KOPT-K1 (cell line): ENCODE results near the gene IGLL1.

Experiments
- H3K27ac ChIP-seq: fragments of 200-600 bp; sonication (generic); 2 replicates; pipeline ENCODE4 v1.5.1; 2016; ENCODE audit warnings: antibody characterized with exemption, mild to moderate bottlenecking, low read depth, low read length; ENCODE audit not compliant: poor library complexity, severe bottlenecking
- H3K36me3 ChIP-seq: fragments of 200-600 bp; sonication (generic); 2 replicates; pipeline ENCODE4 v1.5.1; 2017; ENCODE audit warnings: antibody characterized with exemption, mild to moderate bottlenecking, low read length, moderate library complexity; ENCODE audit not compliant: insufficient read depth
- H3K9me3 ChIP-seq: fragments of 200-600 bp; sonication (generic); 2 replicates; pipeline ENCODE4 v1.5.1; 2017; ENCODE audit warnings: antibody characterized with exemption, low read length, mild to moderate bottlenecking; ENCODE audit not compliant: insufficient read depth, poor library complexity, severe bottlenecking

The IGLL1 gene

GRCh38 chr22:23534201-23534850 is 45.8 kb downstream of the IGLL1 start:
- peak overlapping the region; percentile 92 for H3K27ac ChIP-seq

DNA sequence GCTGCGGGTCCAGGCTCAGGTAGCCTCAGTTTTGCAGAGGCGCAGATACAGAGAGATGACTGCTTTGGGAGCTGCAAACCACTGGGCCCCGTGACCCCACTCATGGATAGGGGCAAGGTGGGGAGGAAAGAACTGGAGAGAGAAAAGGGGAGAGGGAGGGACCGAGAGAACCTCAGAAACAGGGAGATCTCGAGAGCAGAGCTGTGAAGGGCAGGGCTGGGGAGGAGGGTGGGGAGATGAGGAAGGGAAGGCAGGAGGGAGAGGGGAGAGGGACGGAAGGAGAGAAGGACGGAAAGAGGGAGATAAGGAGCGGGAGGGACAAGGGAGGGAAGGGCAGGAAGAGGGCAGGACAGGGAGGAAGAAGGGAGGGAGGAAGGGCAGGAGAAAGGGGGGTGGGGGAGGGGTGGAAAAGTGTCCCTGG is 46.3 kb downstream of the IGLL1 start:
- no peaks in the 10 kb centered on the region for H3K9me3 ChIP-seq

More at GRCh38 chr22:23534201-23534850, 45.8 kb downstream of the IGLL1 start:
- no peaks in the 10 kb centered on the region for H3K9me3 ChIP-seq
- no peaks in the 10 kb centered on the region for H3K36me3 ChIP-seq

DNA sequence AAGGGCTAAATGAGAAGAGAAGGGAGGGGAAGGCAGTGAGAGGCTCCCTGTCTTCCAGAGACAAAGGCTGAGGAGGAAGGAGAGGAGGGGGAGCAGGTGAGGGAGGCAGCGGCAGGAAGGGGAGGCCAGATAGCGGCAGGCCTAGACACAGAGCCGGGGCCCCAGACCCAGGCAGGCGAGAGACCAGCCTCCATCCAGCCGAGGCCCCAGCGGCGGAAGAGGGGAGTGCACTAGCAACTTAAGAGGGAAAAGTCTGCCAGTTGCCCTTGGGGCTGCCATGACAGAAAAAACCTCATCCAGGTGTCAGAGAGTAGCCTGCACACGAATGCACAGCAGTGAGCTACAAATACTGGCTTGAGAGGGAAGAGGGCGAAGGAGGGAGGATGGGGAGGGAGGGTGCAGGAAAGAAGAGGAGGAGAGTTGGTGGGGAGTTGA is 46.7 kb downstream of the IGLL1 start:
- Histone ChIP-seq H3K36me3 (no peaks in the 10 kb centered on the region), H3K27ac (peak overlapping the region; percentile 92), H3K9me3 (no peaks in the 10 kb centered on the region)

More for the DNA sequence above, 46.3 kb downstream of the IGLL1 start:
- Histone ChIP-seq H3K27ac (peak overlapping the region; percentile 92), H3K36me3 (no peaks in the 10 kb centered on the region)

GRCh38 chr22:23532731-23533130 is 47.4 kb downstream of the IGLL1 start:
- Histone ChIP-seq H3K27ac (peak overlapping the region; percentile 92), H3K36me3 (no peaks in the 10 kb centered on the region), H3K9me3 (no peaks in the 10 kb centered on the region)

GRCh38 chr22:23531966-23532705 is 48.0 kb downstream of the IGLL1 start:
- no peaks in the 10 kb centered on the region for H3K36me3 ChIP-seq
- H3K27ac ChIP-seq, result peak overlapping the region; percentile 92
- H3K9me3 ChIP-seq, result no peaks in the 10 kb centered on the region

GRCh38 chr22:23531283-23531956 is 48.7 kb downstream of the IGLL1 start:
- H3K9me3 ChIP-seq, result no peaks in the 10 kb centered on the region
- H3K27ac ChIP-seq, result peak overlapping the region; percentile 92
- no peaks in the 10 kb centered on the region for H3K36me3 ChIP-seq

- Histone ChIP-seq H3K27ac (peak overlapping the region; percentile 92), H3K36me3 (no peaks in the 10 kb centered on the region), H3K9me3 (no peaks in the 10 kb centered on the region)
These were observed 49.3 kb downstream of the IGLL1 start for GRCh38 chr22:23530766-23531282.

GRCh38 chr22:23530106-23530505 is 50.0 kb downstream of the IGLL1 start:
- Histone ChIP-seq H3K27ac (peak overlapping the region; percentile 92), H3K36me3 (no peaks in the 10 kb centered on the region), H3K9me3 (no peaks in the 10 kb centered on the region)

GRCh38 chr22:23529166-23530103 is 50.7 kb downstream of the IGLL1 start:
- Histone ChIP-seq H3K9me3 (no peaks in the 10 kb centered on the region), H3K27ac (peak overlapping the region; percentile 92), H3K36me3 (no peaks in the 10 kb centered on the region)

- Histone ChIP-seq H3K9me3 (no peaks in the 10 kb centered on the region), H3K36me3 (no peaks in the 10 kb centered on the region), H3K27ac (peak overlapping the region; percentile 92)
These were observed 51.9 kb downstream of the IGLL1 start for GRCh38 chr22:23527971-23528740.

DNA sequence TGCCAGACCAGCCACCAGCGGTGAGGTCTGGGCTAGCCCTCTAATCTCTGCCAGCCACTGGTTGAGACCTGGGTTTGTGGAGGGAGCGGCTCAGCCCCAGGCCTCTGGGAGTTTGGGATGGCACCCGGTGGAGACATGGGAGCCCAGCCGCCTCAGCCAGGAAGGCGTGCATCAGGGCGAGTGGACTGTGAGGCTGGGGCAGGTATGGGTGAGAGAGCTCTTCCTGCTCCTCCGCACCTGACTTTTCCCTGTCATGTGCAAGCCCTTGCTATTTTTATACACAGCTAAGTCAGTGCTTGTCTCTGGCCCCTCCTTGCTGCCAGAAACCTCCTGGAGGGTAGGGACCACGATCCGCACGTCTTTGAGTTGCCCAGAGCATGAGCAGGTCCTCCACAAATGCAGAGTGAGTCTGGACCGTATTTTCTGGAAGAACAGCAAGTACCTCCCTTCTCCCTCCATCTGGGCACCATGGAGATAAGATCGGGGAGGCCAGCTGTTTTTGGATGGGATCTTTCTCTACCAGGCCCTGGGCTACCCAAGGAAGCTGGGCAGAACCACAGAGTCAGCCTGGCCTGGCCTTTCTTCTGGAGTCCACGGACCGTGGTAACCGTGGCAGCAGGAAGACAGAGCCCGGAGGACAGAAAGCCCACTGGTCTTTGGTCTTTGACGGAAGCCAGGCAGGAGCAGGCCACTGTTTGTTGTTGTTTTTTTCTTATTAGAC is 53.3 kb downstream of the IGLL1 start:
- no peaks in the 10 kb centered on the region for H3K36me3 ChIP-seq
- H3K9me3 ChIP-seq, result no peaks in the 10 kb centered on the region
- H3K27ac ChIP-seq, result peak overlapping the region; percentile 92

DNA sequence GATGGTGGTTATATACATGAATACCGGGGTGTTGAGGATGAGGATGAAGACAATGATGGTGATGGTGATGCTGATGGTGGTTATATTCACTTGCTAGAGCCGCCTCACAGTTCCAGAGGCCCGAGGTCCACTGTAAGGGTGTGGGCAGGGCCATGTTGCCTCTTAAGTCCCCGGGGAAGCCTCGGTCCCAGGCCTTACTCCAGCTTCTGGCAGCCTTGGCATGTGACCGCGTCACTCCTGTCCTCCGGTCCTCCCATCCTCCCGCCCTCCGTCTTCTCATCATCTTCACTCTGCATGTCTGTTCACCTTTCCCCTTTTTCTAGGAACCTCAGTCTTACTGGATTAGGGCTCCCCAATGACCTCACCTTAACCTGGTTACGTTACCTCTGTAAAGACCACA is 54.6 kb downstream of the IGLL1 start:
- H3K9me3 ChIP-seq, result no peaks in the 10 kb centered on the region

GRCh38 chr22:23524226-23524625 is 55.9 kb downstream of the IGLL1 start:
- H3K9me3 ChIP-seq, result no peaks in the 10 kb centered on the region
- H3K36me3 ChIP-seq, result no peaks in the 10 kb centered on the region
- H3K27ac ChIP-seq, result peak overlapping the region; percentile 98

More for the DNA sequence above, 54.6 kb downstream of the IGLL1 start:
- H3K27ac ChIP-seq, result peak overlapping the region; percentile 98
- H3K36me3 ChIP-seq, result no peaks in the 10 kb centered on the region
